Naive thymus-derived CD8-positive, alpha-beta T cell (primary cell): ENCODE measurements around the gene RBKS. TPM values are rescaled to one million over a fixed set of nuclear protein-coding genes. Genes with fewer than 3 reads are reported as not detected.
"Not testable (repeated sequence)": the region's sequence is repeated elsewhere in the genome, so short reads cannot be mapped to it uniquely, and the experiment has no call there.

Experiments
- ATAC-seq, 2 donors: fragments of 150-1000 bp; cut with Tn5 transposase in 1 of 2; sonication (Bioruptor Pico), chemical (Tn5 transposase) in 1 of 2; 1 replicate in 1 of 2; 2 replicates in 1 of 2; pipeline ENCODE4 v1.10.0; 2021; ENCODE audit warnings: mild to moderate bottlenecking in 2 of 2, moderate library complexity in 2 of 2
- POLR2A ChIA-PET: fragments of 350-600 bp; sonication (Branson Sonifier 250); formaldehyde crosslinking; loops from one replicate; lab custom pipeline; 2021; ENCODE audit warnings: antibody characterized with exemption; lab: Charles Lee
- DNase-seq, 10 donors: peaks; one replicate each; pipeline versions ENCODE4 v3.0.0 to v3.0.0-alpha.2; 2020 to 2022
- H3K27ac Mint-ChIP-seq, 10 donors: one replicate each; pipeline ENCODE4 v1.8.0; 2020 to 2022; ENCODE audit warnings: mild to moderate bottlenecking in 10 of 10, mixed read lengths in 10 of 10, moderate library complexity in 4 of 10, inconsistent platforms in 1 of 10
- H3K27me3 Mint-ChIP-seq, 5 donors: one replicate each; pipeline ENCODE4 v1.8.0; 2021 to 2022; ENCODE audit warnings: mixed read lengths in 5 of 5
- H3K36me3 Mint-ChIP-seq, 3 donors: one replicate each; pipeline ENCODE4 v1.8.0; 2020 to 2022; ENCODE audit warnings: mixed read lengths in 3 of 3, mild to moderate bottlenecking in 2 of 3, inconsistent platforms in 1 of 3
- H3K4me1 Mint-ChIP-seq, 4 donors: one replicate each; pipeline ENCODE4 v1.8.0; 2021 to 2022; ENCODE audit warnings: mixed read lengths in 4 of 4
- H3K4me3 Mint-ChIP-seq, 10 donors: one replicate each; pipeline ENCODE4 v1.8.0; 2020 to 2022; ENCODE audit warnings: mild to moderate bottlenecking in 10 of 10, mixed read lengths in 10 of 10, moderate library complexity in 6 of 10, inconsistent platforms in 1 of 10
- H3K9me3 Mint-ChIP-seq, 9 donors: one replicate each; pipeline ENCODE4 v1.8.0; 2020 to 2022; ENCODE audit warnings: mixed read lengths in 9 of 9, mild to moderate bottlenecking in 3 of 9, inconsistent platforms in 1 of 9, moderate library complexity in 1 of 9
- polyA plus RNA-seq, 3 donors: library from polyadenylated mRNA; unstranded; fragments of 300-500 nt; fragmentation: Illumina TruSeq; gene quantifications; one replicate each; pipeline ENCODE4 v1.2.3, GENCODE V29; 2021
- total RNA-seq, 8 experiments: library from RNA in 2 of 8; stranded (reverse) in 2 of 8; gene quantifications; one replicate each; pipeline ENCODE4 v1.2.3 and lab custom pipeline; 2021 to 2026

RBKS gene
- total and polyA plus RNA-seq, 5 experiments from 2014 or later, result 1.5 to 4.8 (median 2.4) TPM

DNA sequence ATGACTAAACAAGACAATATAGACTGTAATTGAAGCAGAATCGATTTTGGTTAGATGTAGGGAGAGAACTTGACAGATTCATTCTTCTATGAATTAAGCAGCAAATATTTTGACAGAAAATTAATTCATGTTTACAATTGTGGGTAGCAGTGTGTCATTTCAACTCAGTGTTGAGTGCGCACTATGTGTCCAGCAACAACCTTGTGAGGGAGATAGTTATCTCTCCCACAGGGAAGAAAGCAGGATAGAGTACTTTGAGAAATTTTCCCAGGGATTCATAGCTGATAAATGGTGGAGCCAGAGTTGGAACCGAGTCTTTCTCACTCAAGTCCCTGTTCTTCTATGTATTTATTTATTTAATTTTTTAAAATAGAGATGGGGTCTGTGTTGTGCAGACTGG lies 113.5 kb downstream of the RBKS start:
- Mint-ChIP-seq H3K36me3 (peaks cover 0 to 68% (median 13%) of the 10 kb centered on the region in 3 donors), H3K27me3 (no peaks in the 10 kb centered on the region), H3K27ac (peak overlapping the region in 2 of 10 donors; percentile 24 to 43), H3K4me1 (peaks cover 28 to 55% (median 50%) of the 10 kb centered on the region in 4 donors), H3K4me3 (no peak overlapping the region), H3K9me3 (no peaks in the 10 kb centered on the region)
- POLR2A ChIA-PET, result no interaction called here
- no peak for DNase-seq
- ATAC-seq, result no peak

DNA sequence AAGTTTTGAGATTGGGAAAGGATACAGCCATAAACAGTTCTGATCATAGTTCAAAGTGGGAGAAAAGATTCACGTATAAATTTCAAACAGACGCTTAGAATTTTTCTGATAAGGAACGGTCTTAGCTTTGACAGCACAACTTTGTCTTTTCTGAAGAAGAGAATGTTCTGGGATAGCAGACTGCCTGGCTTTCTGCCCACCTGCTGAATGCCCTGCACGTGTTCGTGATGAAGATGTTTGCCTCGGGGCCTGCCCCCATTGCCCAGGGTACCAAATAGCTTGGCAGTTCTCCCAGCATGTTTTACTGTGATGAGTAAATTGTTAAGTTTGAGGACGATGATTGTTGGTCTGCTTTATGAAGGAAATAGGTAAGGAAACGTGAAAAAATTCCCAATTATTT lies 114.1 kb downstream of the RBKS start:
- Mint-ChIP-seq H3K4me1 (peaks cover 32 to 61% (median 54%) of the 10 kb centered on the region in 4 donors), H3K27me3 (no peaks in the 10 kb centered on the region), H3K36me3 (peaks cover 0 to 62% (median 13%) of the 10 kb centered on the region in 3 donors), H3K27ac (peak overlapping the region in 4 of 10 donors; percentile 9 to 43 (median 33)), H3K4me3 (no peak overlapping the region), H3K9me3 (no peaks in the 10 kb centered on the region)
- POLR2A ChIA-PET, result interaction anchor here (0.6 kb wide), 1 partner anchor 105 kb away, joined by 3 read pairs; no protein-coding TSS in a partner anchor
- ATAC-seq, result no peak
- DNase-seq, result no peak

DNA sequence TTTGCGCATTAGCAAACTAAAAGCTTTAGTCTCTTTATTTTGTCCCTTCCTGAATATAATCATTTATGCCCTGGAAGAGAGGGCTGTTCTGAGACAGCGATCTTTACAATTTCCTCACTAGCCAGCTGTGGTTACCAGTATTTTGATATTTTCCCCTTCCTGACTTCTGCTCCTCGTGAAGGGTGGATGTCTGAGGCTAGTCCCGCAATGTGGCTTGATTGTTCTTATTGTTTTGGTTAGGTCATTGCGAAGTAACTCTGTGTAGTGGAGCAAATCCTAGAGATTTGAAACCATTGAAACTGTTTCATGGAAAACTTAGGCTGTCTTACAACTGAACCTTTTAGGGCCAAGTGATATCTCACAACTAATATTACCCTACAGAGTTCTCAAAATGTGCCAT lies 116.2 kb downstream of the RBKS start:
- peak overlapping the region in 5 of 10 donors; percentile 1 to 74 (median 15) for H3K27ac Mint-ChIP-seq
- POLR2A ChIA-PET, result no interaction called here
- peak overlapping the region in 6 of 10 donors; percentile 31 to 100 (median 66) for H3K4me3 Mint-ChIP-seq
- ATAC-seq (no peak), DNase-seq (no peak)
- peaks cover 0 to 2% (median 0%) of the 10 kb centered on the region in 5 donors for H3K27me3 Mint-ChIP-seq
- H3K4me1 Mint-ChIP-seq, result peaks cover 32 to 66% (median 57%) of the 10 kb centered on the region in 4 donors
- no peaks in the 10 kb centered on the region for H3K9me3 Mint-ChIP-seq
- peaks cover 0 to 45% (median 6%) of the 10 kb centered on the region in 3 donors for H3K36me3 Mint-ChIP-seq

DNA sequence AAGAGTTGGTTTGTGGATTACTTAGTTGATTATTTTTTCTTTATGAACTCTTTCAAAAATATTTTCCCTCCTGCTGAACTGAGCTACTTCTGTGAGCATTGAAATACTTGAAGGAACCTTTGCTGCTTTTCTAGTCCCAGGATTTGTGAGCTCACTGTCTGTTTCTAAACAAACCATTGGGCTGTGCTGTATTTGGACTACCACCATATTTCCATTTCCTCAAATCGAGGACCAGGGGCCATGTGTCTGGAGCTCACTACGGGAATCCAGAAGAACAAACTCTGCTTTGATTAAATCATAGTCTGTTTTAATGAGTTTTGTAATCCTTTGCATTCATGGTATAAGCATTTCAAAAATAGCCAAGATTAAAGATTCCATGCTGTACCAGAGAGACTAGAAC lies 117.4 kb downstream of the RBKS start:
- peaks cover 0 to 3% (median 0%) of the 10 kb centered on the region in 5 donors for H3K27me3 Mint-ChIP-seq
- peak overlapping the region in 8 of 10 donors; percentile 43 to 100 (median 68) for H3K27ac Mint-ChIP-seq
- ATAC-seq (no peak), DNase-seq (no peak)
- POLR2A ChIA-PET, result interaction anchor here (0.6 to 1.7 kb wide), 2 partner anchors 117 to 646 kb away, joined by 4 to 6 read pairs; partner anchors contain the start of genes BABAM2 and RBKS
- no peaks in the 10 kb centered on the region for H3K9me3 Mint-ChIP-seq
- H3K4me3 Mint-ChIP-seq, result peak overlapping the region; percentile 53 to 100 (median 98)
- H3K4me1 Mint-ChIP-seq, result peaks cover 28 to 60% (median 49%) of the 10 kb centered on the region in 4 donors
- peaks cover 0 to 38% (median 6%) of the 10 kb centered on the region in 3 donors for H3K36me3 Mint-ChIP-seq

DNA sequence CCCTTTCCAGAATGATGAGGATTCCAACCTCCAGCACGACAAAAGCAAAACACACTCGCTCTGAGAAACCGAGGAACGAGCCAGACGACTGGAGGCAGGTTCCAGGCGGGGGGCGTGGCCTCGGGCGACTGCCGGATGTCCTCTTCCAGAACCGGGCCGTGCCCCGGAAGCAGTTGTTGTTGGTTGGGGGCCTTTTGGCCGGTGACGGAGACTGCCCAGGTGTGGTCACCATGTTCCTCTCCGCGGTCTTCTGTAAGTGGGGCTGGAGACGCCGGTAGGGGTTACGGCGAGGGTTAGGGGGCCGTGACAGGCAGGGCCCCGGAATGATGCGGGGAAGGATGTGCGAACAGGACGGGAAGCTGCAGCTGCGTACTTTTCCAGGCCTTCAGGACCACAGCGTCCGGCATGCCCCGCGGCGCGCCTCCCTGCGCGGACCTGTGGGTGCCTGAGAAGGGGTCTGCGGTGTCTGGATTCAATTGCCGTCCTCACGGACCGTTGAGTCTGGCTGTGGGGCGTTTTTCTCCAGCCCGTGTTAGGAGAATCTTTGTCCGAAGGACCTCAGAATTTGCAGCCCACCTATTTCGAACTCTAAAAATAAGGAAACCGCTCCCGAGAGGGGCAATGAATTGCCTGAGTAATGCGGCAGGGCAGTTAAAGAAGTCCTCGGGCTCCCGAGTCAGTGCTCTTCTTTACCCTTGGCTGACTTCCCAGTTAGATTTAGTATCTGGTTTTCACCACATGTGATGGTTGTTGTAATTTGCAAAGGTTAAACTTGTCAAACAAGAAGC lies 118.4 kb downstream of the RBKS start, which contains the start of gene MRPL33:
Gene MRPL33, plus strand, starts transcription at position 172 of the 788 bp plus-strand sequence. Its CDS starts 59 bp downstream, at position 231.
- Mint-ChIP-seq H3K4me3 (peak within 1 kb of the TSS; percentile 98 to 100 (median 99)), H3K36me3 (peaks cover 0 to 30% (median 6%) of the 10 kb centered on the region in 3 donors), H3K9me3 (no peaks in the 10 kb centered on the region), H3K27me3 (peaks cover 0 to 3% (median 0%) of the 10 kb centered on the region in 5 donors), H3K27ac (peak within 1 kb of the TSS; percentile 99 to 100 (median 100)), H3K4me1 (peaks cover 26 to 54% (median 43%) of the 10 kb centered on the region in 4 donors)
- ATAC-seq (peak; percentile 91 to 93), DNase-seq (peak; percentile 83 to 95 (median 90))
- POLR2A ChIA-PET, result interaction anchor here (0.6 to 1.7 kb wide), 3 partner anchors 108 to 652 kb away, joined by 3 to 6 read pairs (median 4); partner anchors contain the start of genes BABAM2, RBKS, SLC4A1AP and SUPT7L

DNA sequence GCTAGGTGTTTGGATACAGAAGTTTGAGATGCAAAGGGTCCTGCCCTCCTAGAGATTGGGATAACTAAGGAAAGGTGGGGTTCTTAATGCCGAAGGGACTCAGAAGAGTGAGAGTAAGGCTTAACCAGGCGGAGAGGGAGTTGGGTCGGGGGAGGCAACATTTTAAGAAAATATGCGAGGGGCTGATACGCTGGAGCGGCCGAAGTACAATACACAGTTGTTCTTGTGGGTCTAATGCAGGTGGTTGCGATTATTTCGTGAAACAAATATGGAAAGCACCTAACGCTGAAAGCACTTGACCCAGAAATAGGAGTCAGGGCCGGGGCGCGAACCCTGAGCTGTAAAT lies 119.0 kb downstream of the RBKS start:
- H3K4me1 Mint-ChIP-seq, result peaks cover 27 to 51% (median 42%) of the 10 kb centered on the region in 4 donors

DNA sequence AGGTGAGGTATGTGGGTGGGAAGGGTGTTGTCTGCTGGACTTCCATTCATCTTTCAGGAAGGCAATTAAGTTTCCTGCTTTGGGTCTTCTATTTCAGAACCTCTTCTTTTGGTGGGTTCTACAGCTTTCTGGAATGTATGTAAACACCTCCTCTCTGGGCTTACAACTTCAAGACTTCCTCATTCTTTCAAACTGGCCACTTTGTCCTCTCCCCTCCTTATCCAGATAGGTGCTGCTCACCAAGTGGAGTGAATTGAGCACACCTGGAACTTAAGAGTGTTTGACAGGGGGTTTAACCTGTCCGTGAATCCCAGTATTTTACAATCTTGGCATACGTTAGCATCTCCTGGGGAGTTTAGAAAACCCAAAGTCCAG lies 123.9 kb downstream of the RBKS start:
- Mint-ChIP-seq H3K4me1 (peaks cover 8 to 18% (median 16%) of the 10 kb centered on the region in 4 donors), H3K9me3 (no peaks in the 10 kb centered on the region), H3K4me3 (peak overlapping the region; percentile 64 to 86 (median 72)), H3K36me3 (peaks cover 0 to 3% (median 0%) of the 10 kb centered on the region in 3 donors), H3K27me3 (peaks cover 0 to 14% (median 0%) of the 10 kb centered on the region in 5 donors), H3K27ac (peak overlapping the region; percentile 25 to 92 (median 82))
- ATAC-seq (no peak), DNase-seq (no peak)
- POLR2A ChIA-PET, result no interaction called here

More for the DNA sequence above, 119.0 kb downstream of the RBKS start:
- ATAC-seq (peak; percentile 33 to 35), DNase-seq (peak in 1 of 10 donors; percentile 56)
- Mint-ChIP-seq H3K27ac (peak overlapping the region; percentile 99 to 100 (median 100)), H3K9me3 (no peaks in the 10 kb centered on the region), H3K4me3 (peak overlapping the region; percentile 98 to 100 (median 99)), H3K27me3 (peaks cover 0 to 6% (median 0%) of the 10 kb centered on the region in 5 donors), H3K36me3 (peaks cover 0 to 24% (median 6%) of the 10 kb centered on the region in 3 donors)
- POLR2A ChIA-PET, result interaction anchor here (1.0 kb wide), 1 partner anchor 108 kb away, joined by 4 read pairs; the partner anchor contains the start of genes SLC4A1AP and SUPT7L

DNA sequence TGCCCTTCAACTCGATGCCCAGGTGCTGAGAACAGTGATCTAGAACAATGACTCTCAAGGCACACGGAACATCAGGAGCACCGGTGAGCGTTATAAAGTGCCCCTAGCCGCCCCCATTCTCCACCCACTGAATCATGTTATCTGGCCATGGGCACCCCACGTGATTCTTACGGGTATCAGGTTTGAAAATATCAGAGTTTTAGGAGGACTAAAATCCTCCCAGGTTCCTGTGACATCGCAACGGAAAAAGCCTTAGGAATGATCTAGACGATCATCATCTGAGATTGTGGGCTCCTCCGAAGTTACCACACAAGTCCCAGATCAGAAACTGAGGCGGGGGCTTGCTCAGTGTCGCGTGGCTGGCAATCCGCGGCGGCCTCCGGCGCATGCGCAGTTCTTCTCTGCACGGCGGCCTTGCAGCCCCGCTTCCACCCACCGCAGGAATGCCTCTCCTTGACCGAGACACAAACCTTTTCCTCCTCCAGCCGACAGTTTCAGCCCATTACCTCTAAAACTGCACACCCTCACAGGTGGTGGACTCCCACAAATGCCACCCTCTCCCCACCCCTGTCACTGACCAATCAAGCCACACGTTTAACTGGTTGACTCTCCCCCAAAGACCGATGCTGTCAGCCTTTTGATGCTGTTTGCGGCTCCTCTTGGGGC lies 124.4 kb downstream of the RBKS start:
- peaks cover 0 to 3% (median 0%) of the 10 kb centered on the region in 3 donors for H3K36me3 Mint-ChIP-seq
- peaks cover 6 to 13% (median 11%) of the 10 kb centered on the region in 4 donors for H3K4me1 Mint-ChIP-seq
- no peaks in the 10 kb centered on the region for H3K9me3 Mint-ChIP-seq
- ATAC-seq (peak; percentile 71 to 89), DNase-seq (peak in 9 of 10 donors; percentile 9 to 79 (median 56))
- peak overlapping the region; percentile 64 to 86 (median 72) for H3K4me3 Mint-ChIP-seq
- peaks cover 0 to 14% (median 0%) of the 10 kb centered on the region in 5 donors for H3K27me3 Mint-ChIP-seq
- peak overlapping the region; percentile 28 to 92 (median 86) for H3K27ac Mint-ChIP-seq
- POLR2A ChIA-PET, result no interaction called here

DNA sequence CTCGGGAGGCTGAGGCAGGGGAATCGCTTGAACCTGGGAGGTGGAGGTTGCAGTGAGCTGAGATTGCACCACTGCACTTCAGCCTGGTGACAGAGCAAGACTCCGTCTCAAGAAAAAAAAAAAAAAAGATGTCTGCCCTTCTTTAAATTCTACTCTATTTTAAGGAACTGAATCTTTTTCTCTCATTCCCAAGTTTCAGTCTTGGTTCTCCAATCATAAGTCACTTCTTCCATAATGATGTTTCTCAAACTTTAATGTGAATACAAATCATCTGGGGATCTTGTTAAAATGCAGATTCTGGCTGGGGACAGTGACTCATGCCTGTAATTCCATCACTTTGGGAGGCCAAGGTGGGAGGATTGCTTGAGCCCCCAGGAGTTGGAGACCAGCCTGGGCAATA lies 125.7 kb downstream of the RBKS start:
- DNase-seq, POLR2A ChIA-PET, H3K9me3 Mint-ChIP-seq, H3K36me3 Mint-ChIP-seq, ATAC-seq: not testable (repeated sequence)
- peaks cover 6 to 11% (median 11%) of the 10 kb centered on the region in 4 donors for H3K4me1 Mint-ChIP-seq
- H3K4me3 Mint-ChIP-seq, result peak overlapping the region in 1 of 10 donors; percentile 20
- H3K27ac Mint-ChIP-seq, result peak overlapping the region in 1 of 10 donors; percentile 41
- peaks cover 0 to 14% (median 0%) of the 10 kb centered on the region in 5 donors for H3K27me3 Mint-ChIP-seq

DNA sequence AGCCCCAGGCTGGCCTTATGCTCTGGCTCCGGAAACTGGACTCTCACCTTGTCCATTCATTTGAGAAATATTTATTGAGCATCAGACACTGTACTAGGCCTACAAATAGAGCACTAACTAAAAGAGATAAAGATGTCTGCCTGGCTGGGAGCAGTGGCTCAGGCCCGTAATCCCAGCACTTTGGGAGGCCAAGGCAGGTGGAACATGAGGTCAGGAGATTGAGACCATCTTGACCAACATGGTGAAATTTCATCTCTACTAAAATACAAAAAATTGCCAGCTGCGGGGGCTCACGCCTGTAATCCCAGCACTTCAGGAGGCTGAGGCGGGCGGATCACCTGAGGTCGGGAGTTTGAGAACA lies 126.3 kb downstream of the RBKS start:
- POLR2A ChIA-PET, result no interaction called here
- DNase-seq (no peak), ATAC-seq (no peak)
- Mint-ChIP-seq H3K36me3 (peaks cover 0 to 3% (median 0%) of the 10 kb centered on the region in 3 donors), H3K4me1 (peaks cover 6 to 11% (median 11%) of the 10 kb centered on the region in 4 donors), H3K27me3 (peaks cover 0 to 14% (median 0%) of the 10 kb centered on the region in 5 donors), H3K9me3 (no peaks in the 10 kb centered on the region), H3K4me3 (no peak overlapping the region), H3K27ac (no peak overlapping the region)

DNA sequence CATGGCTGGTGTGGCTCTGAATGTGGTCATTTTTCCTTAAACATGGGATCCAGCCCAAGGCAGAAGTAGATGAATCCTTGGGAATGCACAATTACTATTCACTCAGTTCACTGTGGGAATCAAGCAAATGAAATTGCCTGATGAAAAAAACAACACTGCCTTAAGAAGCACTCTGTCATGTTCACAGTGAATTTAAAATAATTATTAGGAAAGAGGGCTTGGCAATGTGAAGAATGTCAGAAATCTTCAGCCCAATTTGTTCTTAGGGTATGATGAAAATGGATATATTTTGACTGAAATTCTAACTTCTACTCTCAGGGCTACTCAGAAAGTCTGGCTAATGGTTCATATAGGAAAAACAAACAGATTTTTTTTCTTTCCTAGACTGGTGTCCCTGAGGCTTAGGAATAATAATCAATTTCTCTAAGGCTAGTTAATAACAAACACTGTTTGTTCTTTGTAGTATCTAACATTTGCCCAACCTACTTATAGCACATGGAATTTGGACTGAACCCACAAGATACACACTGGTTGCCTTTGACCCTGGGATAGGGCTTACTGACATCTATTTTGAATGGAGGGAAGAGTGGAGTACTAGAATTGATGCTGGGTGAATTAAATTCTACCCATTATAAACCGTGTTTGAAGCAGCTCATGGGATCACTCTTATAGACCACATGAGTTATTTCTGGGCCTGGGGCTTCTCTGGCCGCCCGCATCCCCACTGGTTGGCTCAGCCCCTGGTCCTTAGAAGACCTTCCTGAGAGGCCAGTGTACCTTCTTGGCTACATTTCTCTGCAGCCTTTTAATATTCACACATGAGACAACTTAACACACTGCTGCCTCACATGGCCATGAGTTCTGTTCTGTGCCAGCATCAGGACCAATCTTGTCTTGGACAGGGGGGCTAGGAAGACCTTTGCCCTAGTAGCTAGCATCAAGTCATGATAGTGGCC lies 127.0 kb downstream of the RBKS start:
- DNase-seq (no peak), ATAC-seq (no peak)
- no peaks in the 10 kb centered on the region for H3K9me3 Mint-ChIP-seq
- peaks cover 0 to 11% (median 0%) of the 10 kb centered on the region in 5 donors for H3K27me3 Mint-ChIP-seq
- peaks cover 6 to 11% (median 11%) of the 10 kb centered on the region in 4 donors for H3K4me1 Mint-ChIP-seq
- H3K36me3 Mint-ChIP-seq, result peaks cover 0 to 3% (median 0%) of the 10 kb centered on the region in 3 donors
- no peak overlapping the region for H3K4me3 Mint-ChIP-seq
- H3K27ac Mint-ChIP-seq, result no peak overlapping the region
- POLR2A ChIA-PET, result interaction anchor here (0.7 kb wide), 1 partner anchor 998 kb away, joined by 4 read pairs; no protein-coding TSS in a partner anchor
